Measurements from ENCODE around the gene RUNX3. TPM values are rescaled to one million over a fixed set of nuclear protein-coding genes. Genes with fewer than 3 reads are reported as not detected.

RUNX3 gene
- total RNA-seq, 4 donors from 2014 or later = 0.27 to 2.8 (median 0.77) TPM

DNA sequence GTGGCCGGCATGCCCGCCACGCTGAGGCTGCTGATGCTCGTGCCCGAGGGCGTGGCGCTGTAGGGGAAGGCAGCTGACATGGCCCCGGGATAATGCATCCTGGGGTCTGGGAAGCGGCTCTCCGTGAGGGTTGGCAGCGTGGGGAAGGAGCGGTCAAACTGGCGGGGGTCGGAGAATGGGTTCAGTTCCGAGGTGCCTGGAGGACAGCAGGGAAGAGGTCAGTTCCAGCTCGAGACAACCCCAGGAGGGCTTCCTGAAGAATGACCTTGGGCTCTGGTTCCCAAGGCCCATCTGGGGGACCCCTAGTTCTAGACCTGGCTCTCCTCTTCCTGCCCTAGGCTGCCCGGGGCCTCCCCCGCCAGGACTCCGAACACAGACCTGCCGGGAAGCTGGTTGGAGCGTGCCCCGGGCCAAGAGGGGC is 27.6 kb downstream of the RUNX3 start:
- no peak overlapping the region for H3K27ac ChIP-seq
- TF ChIP-seq, protein P1, sequence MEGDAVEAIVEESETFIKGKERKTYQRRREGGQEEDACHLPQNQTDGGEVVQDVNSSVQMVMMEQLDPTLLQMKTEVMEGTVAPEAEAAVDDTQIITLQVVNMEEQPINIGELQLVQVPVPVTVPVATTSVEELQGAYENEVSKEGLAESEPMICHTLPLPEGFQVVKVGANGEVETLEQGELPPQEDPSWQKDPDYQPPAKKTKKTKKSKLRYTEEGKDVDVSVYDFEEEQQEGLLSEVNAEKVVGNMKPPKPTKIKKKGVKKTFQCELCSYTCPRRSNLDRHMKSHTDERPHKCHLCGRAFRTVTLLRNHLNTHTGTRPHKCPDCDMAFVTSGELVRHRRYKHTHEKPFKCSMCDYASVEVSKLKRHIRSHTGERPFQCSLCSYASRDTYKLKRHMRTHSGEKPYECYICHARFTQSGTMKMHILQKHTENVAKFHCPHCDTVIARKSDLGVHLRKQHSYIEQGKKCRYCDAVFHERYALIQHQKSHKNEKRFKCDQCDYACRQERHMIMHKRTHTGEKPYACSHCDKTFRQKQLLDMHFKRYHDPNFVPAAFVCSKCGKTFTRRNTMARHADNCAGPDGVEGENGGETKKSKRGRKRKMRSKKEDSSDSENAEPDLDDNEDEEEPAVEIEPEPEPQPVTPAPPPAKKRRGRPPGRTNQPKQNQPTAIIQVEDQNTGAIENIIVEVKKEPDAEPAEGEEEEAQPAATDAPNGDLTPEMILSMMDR (IDR thresholded peaks at IDR 0.05) = no peak
- no peak for TF ChIP-seq POLR2A (IDR thresholded peaks at IDR 0.05)
- intact Hi-C loops (cut with DNase I) = no loop called here
- H3K4me3 ChIP-seq (replicated peaks in 1 of 3) = no peak overlapping the region
- H3K36me3 ChIP-seq = no peaks in the 10 kb centered on the region
- H3K9me3 ChIP-seq = no peaks in the 10 kb centered on the region
- H3K27me3 ChIP-seq = no peaks in the 10 kb centered on the region
- no peaks in the 10 kb centered on the region for H3K4me1 ChIP-seq
- WGBS, 2 donors = 93 to 96% methylated on average over 8 to 22 of the region's 22 CpGs
- DNase-seq = no peak

DNA sequence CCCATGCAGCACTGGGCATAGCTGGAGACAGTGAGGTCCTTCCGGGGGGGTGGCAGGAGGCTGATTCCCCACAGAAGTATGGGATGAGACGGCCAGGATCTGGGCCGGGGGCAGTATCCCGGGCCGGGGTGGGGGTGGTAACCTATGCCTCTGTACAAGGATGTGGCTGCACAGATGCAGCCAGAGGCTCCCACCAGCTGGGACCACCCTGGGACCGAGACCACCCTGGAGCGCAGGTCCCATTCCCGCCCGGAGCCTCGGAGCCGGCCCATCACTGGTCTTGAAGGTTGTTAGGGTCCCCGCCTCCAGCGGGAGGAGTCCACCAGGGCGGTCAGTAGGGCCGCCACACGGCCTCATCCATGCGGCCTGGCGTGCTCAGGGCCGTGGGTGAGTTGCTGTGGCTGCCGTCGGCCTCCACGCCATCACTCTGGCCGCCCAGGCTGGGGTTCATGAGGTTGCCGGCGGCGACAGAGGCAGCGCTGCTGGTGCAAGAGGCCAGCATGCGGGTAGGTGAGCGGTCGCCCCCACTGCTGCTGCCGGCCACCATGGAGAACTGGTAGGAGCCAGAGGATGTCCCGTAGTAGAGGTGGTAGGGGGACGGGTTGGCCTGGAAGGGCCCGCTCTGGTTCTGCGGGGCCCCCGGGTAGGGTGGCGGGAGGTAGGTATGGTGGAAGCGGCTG is 28.1 kb downstream of the RUNX3 start:
- no peak for TF ChIP-seq POLR2A (IDR thresholded peaks at IDR 0.05)
- TF ChIP-seq, protein P1 (IDR thresholded peaks at IDR 0.05) = no peak

DNA sequence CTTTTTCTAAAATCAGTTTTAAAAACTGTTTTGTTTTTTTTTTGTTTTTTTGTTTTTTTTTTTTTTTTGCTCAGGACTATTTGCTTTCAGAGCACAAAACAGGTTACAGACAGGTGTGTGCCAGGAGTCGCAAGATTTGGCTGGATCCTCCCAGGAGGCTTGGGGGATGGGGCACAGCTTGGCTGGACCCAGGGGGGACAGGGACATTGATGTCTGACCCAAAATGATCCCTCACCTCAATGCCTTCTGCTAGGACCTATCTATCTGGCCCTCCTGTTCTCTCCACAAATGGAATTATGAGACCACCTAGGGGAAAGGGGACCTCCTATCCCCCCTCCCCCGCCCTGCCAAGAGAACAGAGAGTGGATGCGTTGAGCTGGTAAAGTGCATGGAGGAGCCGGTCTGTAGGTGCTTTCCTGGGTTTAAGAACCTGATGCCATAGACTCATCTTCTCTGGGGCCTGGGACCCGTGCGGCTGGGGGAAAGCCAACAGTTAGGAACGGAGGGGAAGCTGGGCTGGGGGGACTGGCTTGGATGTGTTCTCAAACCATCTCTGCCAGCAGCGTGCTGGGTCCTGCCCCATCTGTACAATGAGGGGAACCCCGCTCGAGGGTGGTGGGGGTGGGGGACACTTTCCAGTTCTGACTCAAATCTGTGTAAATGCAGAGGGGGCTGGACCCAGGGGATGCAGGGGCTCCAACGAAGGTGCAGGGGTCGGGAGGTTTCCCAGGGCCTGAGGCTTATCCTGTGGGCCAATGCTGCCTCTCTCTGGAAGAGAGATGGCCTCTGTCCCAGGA is 28.9 kb downstream of the RUNX3 start:
- WGBS, 2 donors = 73 to 79% methylated on average over 10 to 12 of the region's 12 CpGs
- H3K27ac ChIP-seq = no peak overlapping the region
- no peaks in the 10 kb centered on the region for H3K36me3 ChIP-seq
- intact Hi-C loops (cut with DNase I) = no loop called here
- H3K4me3 ChIP-seq (replicated peaks in 1 of 3) = no peak overlapping the region
- H3K27me3 ChIP-seq = no peaks in the 10 kb centered on the region
- no peak for DNase-seq
- H3K9me3 ChIP-seq = no peaks in the 10 kb centered on the region
- H3K4me1 ChIP-seq = no peaks in the 10 kb centered on the region
- no peak for TF ChIP-seq POLR2A (IDR thresholded peaks at IDR 0.05)
- TF ChIP-seq, protein P1 (IDR thresholded peaks at IDR 0.05) = no peak

More for the DNA sequence above, 28.1 kb downstream of the RUNX3 start:
- 89 to 98% methylated on average over 16 to 29 of the region's 38 CpGs for WGBS, 2 donors
- no peak overlapping the region for H3K27ac ChIP-seq
- no peaks in the 10 kb centered on the region for H3K9me3 ChIP-seq
- H3K27me3 ChIP-seq = no peaks in the 10 kb centered on the region
- no peak for DNase-seq
- no peaks in the 10 kb centered on the region for H3K4me1 ChIP-seq
- H3K36me3 ChIP-seq = no peaks in the 10 kb centered on the region
- no peak overlapping the region for H3K4me3 ChIP-seq (replicated peaks in 1 of 3)
- intact Hi-C loops (cut with DNase I) = no loop called here

DNA sequence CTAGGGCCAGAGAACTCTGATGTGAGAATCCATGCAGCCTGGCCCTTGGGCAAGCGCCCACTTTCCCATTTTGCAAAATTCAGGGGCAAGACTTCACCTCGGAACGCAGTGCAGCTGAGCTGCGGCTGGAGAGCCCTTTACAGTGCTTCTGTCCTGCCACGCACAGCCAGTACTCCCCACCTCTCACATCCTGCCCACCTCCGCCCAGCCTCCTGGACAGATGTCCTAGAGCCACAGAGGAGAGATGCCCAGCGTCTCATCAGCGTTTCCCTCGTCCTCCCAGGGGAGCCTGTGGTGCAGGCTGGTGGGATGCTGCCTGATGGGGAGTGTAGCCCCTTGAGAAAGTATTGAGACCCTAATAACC is 29.6 kb downstream of the RUNX3 start:
- Histone ChIP-seq H3K4me3 (replicated peaks in 1 of 3) (no peak overlapping the region), H3K9me3 (no peaks in the 10 kb centered on the region), H3K27ac (no peak overlapping the region), H3K36me3 (no peaks in the 10 kb centered on the region), H3K27me3 (no peaks in the 10 kb centered on the region), H3K4me1 (no peaks in the 10 kb centered on the region)
- intact Hi-C loops (cut with DNase I) = no loop called here
- TF ChIP-seq POLR2A (IDR thresholded peaks at IDR 0.05) = no peak
- TF ChIP-seq, protein P1 (IDR thresholded peaks at IDR 0.05) = no peak
- no peak for DNase-seq
- WGBS, 2 donors = 51 to 60% methylated on average over 6 to 9 of the region's 9 CpGs

Data from thyroid gland (tissue), 4 donors.